Measurements from ENCODE around the gene KDM4C.

DNA sequence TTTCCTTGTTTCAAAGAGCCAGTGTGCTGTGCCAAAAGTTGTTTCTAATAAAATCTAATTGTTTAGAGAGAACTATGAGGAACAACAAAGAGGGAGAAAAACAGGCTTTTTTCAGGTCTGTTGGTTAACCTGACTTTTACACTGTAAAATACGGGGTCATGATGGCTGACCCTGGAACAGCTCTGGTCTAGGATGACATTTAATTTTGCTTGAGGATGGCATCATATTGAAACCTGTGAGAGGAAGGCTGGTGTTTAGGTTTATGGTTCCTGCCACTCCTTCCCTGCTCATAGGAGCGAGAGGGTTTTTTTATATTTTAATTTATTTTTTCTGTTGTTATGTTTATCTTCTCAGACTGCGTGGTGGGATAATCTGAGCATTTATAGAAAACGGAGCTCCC is 327.6 kb downstream of the KDM4C start:
- no peak for TF ChIP-seq POLR2A (IDR thresholded peaks at IDR 0.05; ENCODE audit: control extremely low read depth in 1 of 2, low read depth in 2 of 2, low read length in 2 of 2)
- TF ChIP-seq JUND (IDR thresholded peaks at IDR 0.05; ENCODE audit: low read length): no peak
- TF ChIP-seq, protein P1, sequence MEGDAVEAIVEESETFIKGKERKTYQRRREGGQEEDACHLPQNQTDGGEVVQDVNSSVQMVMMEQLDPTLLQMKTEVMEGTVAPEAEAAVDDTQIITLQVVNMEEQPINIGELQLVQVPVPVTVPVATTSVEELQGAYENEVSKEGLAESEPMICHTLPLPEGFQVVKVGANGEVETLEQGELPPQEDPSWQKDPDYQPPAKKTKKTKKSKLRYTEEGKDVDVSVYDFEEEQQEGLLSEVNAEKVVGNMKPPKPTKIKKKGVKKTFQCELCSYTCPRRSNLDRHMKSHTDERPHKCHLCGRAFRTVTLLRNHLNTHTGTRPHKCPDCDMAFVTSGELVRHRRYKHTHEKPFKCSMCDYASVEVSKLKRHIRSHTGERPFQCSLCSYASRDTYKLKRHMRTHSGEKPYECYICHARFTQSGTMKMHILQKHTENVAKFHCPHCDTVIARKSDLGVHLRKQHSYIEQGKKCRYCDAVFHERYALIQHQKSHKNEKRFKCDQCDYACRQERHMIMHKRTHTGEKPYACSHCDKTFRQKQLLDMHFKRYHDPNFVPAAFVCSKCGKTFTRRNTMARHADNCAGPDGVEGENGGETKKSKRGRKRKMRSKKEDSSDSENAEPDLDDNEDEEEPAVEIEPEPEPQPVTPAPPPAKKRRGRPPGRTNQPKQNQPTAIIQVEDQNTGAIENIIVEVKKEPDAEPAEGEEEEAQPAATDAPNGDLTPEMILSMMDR (IDR thresholded peaks at IDR 0.05; ENCODE audit: control extremely low read depth in 1 of 3, insufficient read depth in 1 of 3, low read depth in 1 of 3, low read length in 3 of 3): no peak
- no peak for TF ChIP-seq TCF12 (IDR thresholded peaks at IDR 0.05; ENCODE audit: low read depth, low read length)
- TF ChIP-seq CREB1 (IDR thresholded peaks at IDR 0.05): no peak
- TF ChIP-seq RAD21 (IDR thresholded peaks at IDR 0.05 in 1 of 2, conservative IDR thresholded peaks at IDR 0.05 in 1 of 2; ENCODE audit: low read depth in 2 of 2, low read length in 2 of 2): no peak
- no peak for TF ChIP-seq YY1 (IDR thresholded peaks at IDR 0.05; ENCODE audit: low read depth, low read length)
- TF ChIP-seq SRF (IDR thresholded peaks at IDR 0.05; ENCODE audit: low read depth, low read length): no peak
- no peak for TF ChIP-seq SAP30 (IDR thresholded peaks at IDR 0.05; ENCODE audit: insufficient read depth, insufficient replicate concordance, low read length)
- no peak for TF ChIP-seq SP2 (IDR thresholded peaks at IDR 0.05; ENCODE audit: low read length)
- TF ChIP-seq RXRA (IDR thresholded peaks at IDR 0.05; ENCODE audit: insufficient read depth, low read depth, low read length): no peak
- TF ChIP-seq CBX8 (IDR thresholded peaks at IDR 0.05; ENCODE audit: borderline replicate concordance, low read depth, low read length): no peak
- no peak for TF ChIP-seq GABPA (IDR thresholded peaks at IDR 0.05; ENCODE audit: borderline replicate concordance, insufficient read depth, low read length)

Measured in H1 (cell line).